Esophagus (tissue), 2 donors: Measurements from ENCODE around the gene CSF1. TPM values are rescaled to one million over a fixed set of nuclear protein-coding genes. Genes with fewer than 3 reads are reported as not detected.
A peak's percentile ranks its signal among the peaks of the same experiment; 100 is the strongest.

Source experiments
- H3K27ac ChIP-seq, 2 donors: one replicate each; pipeline ENCODE4 v1.5.1; 2013; ENCODE audit warnings: low read depth in 2 of 2, mild to moderate bottlenecking in 2 of 2, inconsistent platforms in 1 of 2, low read length in 1 of 2, moderate library complexity in 1 of 2
- H3K27me3 ChIP-seq, 2 donors: one replicate each; pipeline ENCODE4 v1.6.1; 2013; ENCODE audit warnings: low read length in 2 of 2, control low read depth in 1 of 2, mild to moderate bottlenecking in 1 of 2; ENCODE audit not compliant: insufficient read depth in 2 of 2, control insufficient read depth in 1 of 2
- H3K36me3 ChIP-seq, 2 donors: one replicate each; pipeline ENCODE4 v1.6.1; 2013; ENCODE audit warnings: low read length in 1 of 2; ENCODE audit not compliant: control insufficient read depth in 2 of 2, insufficient read depth in 2 of 2
- H3K4me1 ChIP-seq, 2 donors: one replicate each; pipeline ENCODE4 v1.6.1; 2013; ENCODE audit warnings: low read length in 1 of 2; ENCODE audit not compliant: control insufficient read depth in 2 of 2, insufficient read depth in 2 of 2
- H3K4me3 ChIP-seq, 2 donors: one replicate each; pipeline ENCODE4 v1.5.1; 2013; ENCODE audit warnings: low read length in 2 of 2, mild to moderate bottlenecking in 2 of 2, low read depth in 1 of 2, moderate library complexity in 1 of 2
- H3K9me3 ChIP-seq, 2 donors: one replicate each; pipeline ENCODE4 v1.6.1; 2013; ENCODE audit warnings: mild to moderate bottlenecking in 2 of 2, low read depth in 1 of 2, low read length in 1 of 2, moderate library complexity in 1 of 2; ENCODE audit not compliant: control insufficient read depth in 2 of 2, insufficient read depth in 1 of 2
- WGBS, 2 donors: extraction: QIAGEN DNeasy Blood & Tissue Kit; methylation state at CpG; one replicate each; pipeline ENCODE4 v1.1.7; 2013; 5-methylcytosine and 5-hydroxymethylcytosine counted together
- polyA plus RNA-seq, 2 donors: library from polyadenylated mRNA; stranded (reverse); fragments of 200-250 nt; gene quantifications; one replicate each; pipeline ENCODE4 v1.2.3, GENCODE V29; 2013
- donor health status: healthy with polysubstance abuse.
- donor health status: Bipolar disorder and iron deficiency.

Gene CSF1
- polyA plus RNA-seq, 2 donors: 5.6 to 5.7 TPM

DNA sequence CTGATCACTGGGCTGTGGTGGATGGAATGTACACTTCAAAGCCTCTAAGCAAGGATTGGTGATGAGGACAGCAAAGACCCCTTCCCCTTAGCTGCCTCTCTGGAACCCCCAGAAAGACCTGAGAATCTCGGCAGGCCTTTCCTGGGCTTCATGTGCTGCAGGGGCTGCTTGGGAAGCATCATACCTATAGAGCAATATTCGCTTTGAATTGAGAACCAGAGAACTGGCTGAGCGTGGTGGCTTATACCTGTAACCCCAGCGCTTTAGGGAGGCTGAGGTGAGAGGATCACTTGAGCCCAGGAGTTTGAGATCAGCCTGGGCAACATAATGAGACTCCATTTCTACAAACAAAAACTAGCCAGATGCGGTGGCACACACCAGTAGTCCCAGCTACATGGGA is 22.0 kb downstream of the CSF1 start:
- Histone ChIP-seq H3K4me3 (no peak overlapping the region), H3K27me3 (no peaks in the 10 kb centered on the region), H3K27ac (no peak overlapping the region), H3K9me3 (peaks cover 0 to 1% of the 10 kb centered on the region in 2 donors), H3K36me3 (peaks cover 0 to 14% of the 10 kb centered on the region in 2 donors), H3K4me1 (peaks cover 21 to 38% of the 10 kb centered on the region in 2 donors)
- 96 to 99% methylated on average over 5 of the region's 5 CpGs for WGBS, 2 donors

DNA sequence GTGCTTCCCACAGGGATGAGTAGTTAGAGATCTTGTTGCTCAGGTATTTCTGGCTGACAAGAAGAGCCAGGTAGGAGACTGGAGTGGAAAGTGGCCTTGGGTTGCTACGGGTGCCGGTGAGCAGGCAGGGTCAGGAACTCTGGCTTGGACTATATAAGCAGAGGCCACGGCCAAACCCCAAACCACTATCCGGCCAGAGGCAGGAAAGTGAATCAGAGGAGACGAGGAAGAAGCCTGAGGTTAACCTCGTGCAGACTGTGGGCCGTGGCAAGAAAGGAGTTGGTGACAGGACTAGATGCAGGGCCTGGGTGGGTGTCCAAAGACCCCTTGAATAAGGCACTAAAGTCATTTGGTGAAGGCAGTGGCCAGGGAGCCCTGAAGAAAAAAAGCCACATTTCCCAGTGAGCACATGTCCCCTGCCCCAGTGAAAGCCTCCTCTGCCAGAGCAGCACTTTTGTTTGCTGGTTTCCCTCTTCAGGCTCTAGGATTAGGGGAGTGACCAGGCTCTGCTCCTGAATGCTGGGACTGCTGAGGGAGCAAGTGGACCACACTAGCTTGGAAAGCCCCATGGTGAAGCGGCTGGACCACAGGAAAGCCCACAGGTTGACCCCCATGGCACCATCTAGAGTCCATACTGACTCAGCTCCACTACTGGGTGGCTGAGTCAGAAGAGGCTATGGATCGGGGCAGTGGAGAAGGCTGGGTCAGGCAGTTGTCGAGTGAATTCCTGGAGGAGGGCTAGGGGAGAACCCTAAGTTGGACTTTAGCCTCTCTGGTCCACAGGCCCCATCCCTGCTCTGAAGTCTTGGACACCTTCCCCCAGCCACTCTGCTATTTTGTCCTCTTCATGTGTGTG is 23.4 kb downstream of the CSF1 start:
- peak overlapping the region in 1 of 2 donors; percentile 60 for H3K27ac ChIP-seq
- H3K4me1 ChIP-seq: peaks cover 8 to 24% of the 10 kb centered on the region in 2 donors

DNA sequence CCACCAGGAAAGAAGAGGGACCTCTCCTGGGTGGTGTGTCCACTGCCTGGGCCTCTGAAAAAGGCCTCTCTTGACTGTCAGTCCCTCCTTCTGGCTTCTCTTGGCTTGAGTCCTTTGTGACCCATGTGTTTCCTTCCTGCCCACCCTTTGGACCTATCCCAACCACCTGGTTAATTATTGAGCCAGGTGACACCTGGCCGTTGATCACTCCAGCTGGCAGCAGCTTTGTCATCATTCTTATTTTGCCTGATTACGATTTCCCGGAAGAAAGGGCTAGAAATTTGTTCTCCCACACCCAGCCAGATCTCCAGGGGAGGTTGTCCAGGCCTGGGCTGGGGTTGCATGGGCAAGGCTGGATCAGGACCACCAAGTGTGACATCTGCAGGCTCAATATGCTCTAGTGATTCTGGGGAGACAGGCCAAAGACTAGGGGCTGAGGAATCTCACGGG is 24.8 kb downstream of the CSF1 start:
- Histone ChIP-seq H3K36me3 (no peaks in the 10 kb centered on the region), H3K4me1 (peaks cover 4 to 10% of the 10 kb centered on the region in 2 donors), H3K27me3 (no peaks in the 10 kb centered on the region), H3K4me3 (no peak overlapping the region), H3K9me3 (peaks cover 0 to 2% of the 10 kb centered on the region in 2 donors), H3K27ac (no peak overlapping the region)
- WGBS, 2 donors: 57 to 63% methylated on average over 4 of the region's 4 CpGs

More for the DNA sequence above, 23.4 kb downstream of the CSF1 start:
- peaks cover 0 to 2% of the 10 kb centered on the region in 2 donors for H3K9me3 ChIP-seq
- no peak overlapping the region for H3K4me3 ChIP-seq
- 44 to 54% methylated on average over 10 of the region's 10 CpGs for WGBS, 2 donors
- H3K36me3 ChIP-seq: peaks cover 0 to 10% of the 10 kb centered on the region in 2 donors
- H3K27me3 ChIP-seq: no peaks in the 10 kb centered on the region

DNA sequence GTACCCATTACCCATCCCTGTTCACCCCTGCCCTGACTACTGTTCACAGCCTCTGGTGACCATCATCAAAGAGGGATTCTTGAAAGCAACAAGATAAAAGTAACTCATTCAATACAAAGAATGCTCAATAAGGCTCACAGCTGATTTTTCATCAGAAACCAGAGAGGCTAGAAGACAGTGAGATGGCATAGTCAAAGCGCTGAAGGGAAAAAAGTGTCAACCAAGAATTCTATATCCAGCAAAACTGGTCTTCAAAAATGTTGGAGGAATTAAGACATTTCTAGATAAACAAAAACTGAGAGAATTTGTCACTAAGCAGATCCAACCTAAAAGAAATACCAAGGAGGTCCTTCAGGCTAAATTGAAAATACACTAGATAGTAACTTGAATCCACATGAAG is 27.1 kb downstream of the CSF1 start:
- 93 to 100% methylated on average over 1 of the region's 1 CpG for WGBS, 2 donors
- H3K27ac ChIP-seq: no peak overlapping the region
- H3K4me1 ChIP-seq: peaks cover 0 to 8% of the 10 kb centered on the region in 2 donors
- no peaks in the 10 kb centered on the region for H3K27me3 ChIP-seq
- peaks cover 0 to 2% of the 10 kb centered on the region in 2 donors for H3K9me3 ChIP-seq
- H3K4me3 ChIP-seq: no peak overlapping the region
- no peaks in the 10 kb centered on the region for H3K36me3 ChIP-seq

DNA sequence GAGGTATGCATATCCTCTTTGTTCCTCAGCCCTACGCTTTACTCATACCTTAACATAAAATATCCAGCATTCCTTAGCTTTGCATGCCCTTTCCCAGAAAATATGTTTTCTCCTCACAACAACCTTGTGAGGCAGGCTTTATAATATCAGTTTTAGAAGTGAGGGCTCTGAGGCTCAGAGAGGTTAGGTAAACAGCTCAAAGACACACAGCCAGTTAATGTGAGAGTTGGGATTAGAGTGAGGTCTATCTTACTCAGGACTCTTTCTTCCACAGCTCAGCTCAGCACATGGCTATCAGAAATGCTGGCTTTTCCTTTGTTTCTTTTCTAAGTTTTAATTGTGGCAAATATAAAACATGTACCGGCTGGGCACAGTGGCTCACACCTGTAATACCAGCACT is 27.9 kb downstream of the CSF1 start:
- Histone ChIP-seq H3K4me1 (peaks cover 0 to 8% of the 10 kb centered on the region in 2 donors), H3K27ac (no peak overlapping the region), H3K27me3 (no peaks in the 10 kb centered on the region), H3K36me3 (no peaks in the 10 kb centered on the region), H3K9me3 (peaks cover 0 to 2% of the 10 kb centered on the region in 2 donors), H3K4me3 (no peak overlapping the region)
- WGBS, 2 donors: 95 to 100% methylated on average over 2 of the region's 2 CpGs

DNA sequence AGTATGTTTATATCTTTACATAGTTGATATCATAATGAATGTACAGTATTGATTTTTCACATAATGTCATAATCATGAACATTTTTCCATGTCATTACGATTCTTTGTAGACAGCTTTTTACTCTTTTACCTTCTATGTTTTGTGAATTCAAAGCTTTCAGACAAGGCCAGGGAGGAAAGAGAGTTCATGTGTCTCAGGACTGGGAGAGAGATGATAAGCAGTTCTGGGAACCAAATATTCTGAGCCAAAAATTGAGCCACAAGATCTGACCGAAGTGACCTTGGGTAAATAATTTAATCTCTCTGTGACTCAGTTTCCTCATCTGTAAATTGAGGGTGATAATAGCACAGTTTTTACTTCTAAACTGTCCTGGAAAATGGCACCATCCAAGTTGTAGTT is 31.8 kb downstream of the CSF1 start:
- Histone ChIP-seq H3K4me1 (no peaks in the 10 kb centered on the region), H3K27ac (no peak overlapping the region), H3K9me3 (peaks cover 0 to 2% of the 10 kb centered on the region in 2 donors), H3K27me3 (no peaks in the 10 kb centered on the region), H3K36me3 (no peaks in the 10 kb centered on the region), H3K4me3 (no peak overlapping the region)
- WGBS, 2 donors: 89 to 96% methylated on average over 2 of the region's 2 CpGs

DNA sequence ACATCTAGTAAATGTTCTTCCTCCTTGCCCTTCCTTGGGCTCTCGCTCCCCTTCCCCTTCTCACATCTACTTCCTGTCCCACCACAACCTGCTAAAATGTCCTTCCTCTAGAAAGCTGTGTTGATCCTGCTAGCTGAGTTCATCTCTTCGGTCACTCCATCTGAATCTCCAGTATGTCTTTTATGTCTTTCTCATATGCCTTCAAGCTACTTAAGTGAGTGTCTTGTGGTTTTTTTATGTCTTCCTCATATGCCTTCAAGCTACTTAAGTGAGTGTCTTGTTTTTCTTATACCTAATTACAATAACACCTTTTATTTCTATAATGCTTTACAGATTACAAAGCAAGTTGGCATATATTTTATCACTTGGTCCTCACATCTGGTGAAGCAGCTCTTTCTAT is 33.9 kb downstream of the CSF1 start:
- H3K9me3 ChIP-seq: no peaks in the 10 kb centered on the region
- no peaks in the 10 kb centered on the region for H3K27me3 ChIP-seq
- H3K4me3 ChIP-seq: no peak overlapping the region
- H3K4me1 ChIP-seq: no peaks in the 10 kb centered on the region
- H3K27ac ChIP-seq: no peak overlapping the region
- 89% methylated on average over 2 of the region's 2 CpGs for WGBS, 2 donors
- no peaks in the 10 kb centered on the region for H3K36me3 ChIP-seq

DNA sequence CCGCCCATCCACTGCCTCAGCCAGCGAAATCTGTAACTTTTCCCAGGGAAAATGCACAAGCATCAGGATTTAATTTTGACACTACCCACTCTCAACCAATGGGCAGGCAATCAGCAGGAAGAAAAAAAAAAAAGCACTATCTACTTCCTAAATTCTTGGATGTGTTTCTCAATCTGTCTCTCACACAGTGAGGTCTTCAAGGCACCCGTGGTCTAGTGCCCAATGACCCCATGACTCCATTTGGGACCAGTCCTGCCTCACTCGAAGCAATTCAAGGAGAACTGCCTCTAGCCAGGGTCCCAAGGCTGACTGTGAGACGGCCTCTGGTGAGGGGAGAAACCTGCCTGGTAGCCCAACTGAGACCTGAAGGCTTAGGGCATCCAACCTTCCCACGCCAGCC is 35.9 kb downstream of the CSF1 start:
- 81 to 83% methylated on average over 6 of the region's 6 CpGs for WGBS, 2 donors
- H3K4me3 ChIP-seq: no peak overlapping the region
- H3K9me3 ChIP-seq: no peaks in the 10 kb centered on the region
- H3K36me3 ChIP-seq: no peaks in the 10 kb centered on the region
- H3K4me1 ChIP-seq: no peaks in the 10 kb centered on the region
- H3K27ac ChIP-seq: no peak overlapping the region
- no peaks in the 10 kb centered on the region for H3K27me3 ChIP-seq

DNA sequence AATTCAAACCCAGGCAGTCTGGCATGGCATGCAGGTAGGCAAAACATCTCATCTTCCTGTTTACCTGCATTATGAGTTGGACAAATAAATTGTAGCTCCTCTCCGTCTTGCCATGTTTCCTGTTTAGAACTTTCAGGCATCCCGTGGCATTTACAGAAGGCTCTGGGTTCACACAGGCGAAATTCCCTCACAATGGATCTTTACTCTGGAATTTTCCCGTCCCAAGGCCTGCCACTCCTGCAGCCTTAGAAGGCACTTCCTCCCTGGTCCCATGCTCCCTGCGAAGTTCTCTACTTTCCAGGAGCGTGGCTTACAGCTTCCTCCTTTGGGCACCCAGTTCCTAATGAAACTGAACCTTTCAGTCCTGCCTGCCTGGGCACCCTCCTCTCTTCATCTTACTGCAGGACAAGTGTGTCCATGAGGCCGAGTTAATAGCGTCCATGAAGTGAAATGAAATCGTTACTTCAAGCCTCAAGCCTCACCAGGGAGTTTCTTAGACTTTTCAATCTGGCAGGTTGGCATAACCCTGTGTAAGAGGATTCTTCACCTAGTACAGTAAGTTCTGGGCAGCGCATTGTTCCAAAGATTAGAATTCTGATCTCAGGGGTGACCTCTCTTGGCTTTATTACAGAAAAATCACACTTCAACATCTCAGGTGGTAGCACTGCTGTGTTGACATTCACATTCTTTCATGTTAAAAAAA is 37.1 kb downstream of the CSF1 start:
- 62 to 78% methylated on average over 10 of the region's 10 CpGs for WGBS, 2 donors
- no peaks in the 10 kb centered on the region for H3K36me3 ChIP-seq
- H3K4me1 ChIP-seq: no peaks in the 10 kb centered on the region
- no peaks in the 10 kb centered on the region for H3K27me3 ChIP-seq
- no peaks in the 10 kb centered on the region for H3K9me3 ChIP-seq
- no peak overlapping the region for H3K4me3 ChIP-seq
- no peak overlapping the region for H3K27ac ChIP-seq
